IPS-15b (cell line): ENCODE data around the gene VWA3B.

Experiments
- H3K27me3 ChIP-seq: one replicate; pipeline ENCODE4 v1.6.1; 2013; ENCODE audit warnings: low read length; ENCODE audit not compliant: control insufficient read depth, insufficient read depth
- H3K36me3 ChIP-seq: one replicate; pipeline ENCODE4 v1.6.1; 2013; ENCODE audit warnings: low read length; ENCODE audit not compliant: control insufficient read depth, insufficient read depth
- H3K4me1 ChIP-seq: one replicate; pipeline ENCODE4 v1.6.1; 2013; ENCODE audit warnings: mild to moderate bottlenecking, low read length; ENCODE audit not compliant: control insufficient read depth, insufficient read depth
- H3K4me3 ChIP-seq: one replicate; pipeline ENCODE4 v1.5.1; 2013; ENCODE audit warnings: low read depth, low read length
- H3K9ac ChIP-seq: one replicate; pipeline ENCODE4 v1.6.1; 2013; ENCODE audit warnings: low read depth, mild to moderate bottlenecking, low read length
- H3K9me3 ChIP-seq: one replicate; pipeline ENCODE4 v1.6.1; 2013; ENCODE audit warnings: mild to moderate bottlenecking, low read length; ENCODE audit not compliant: control insufficient read depth, insufficient read depth

Gene VWA3B

GRCh38 chr2:98269830-98270229 is 182.9 kb downstream of the VWA3B start:
- Histone ChIP-seq H3K9ac (no peak overlapping the region), H3K9me3 (no peaks in the 10 kb centered on the region), H3K4me3 (no peak overlapping the region), H3K27me3 (no peaks in the 10 kb centered on the region), H3K36me3 (no peaks in the 10 kb centered on the region), H3K4me1 (no peaks in the 10 kb centered on the region)

GRCh38 chr2:98277162-98277859 is 190.3 kb downstream of the VWA3B start:
- H3K9me3 ChIP-seq: no peaks in the 10 kb centered on the region
- H3K36me3 ChIP-seq: no peaks in the 10 kb centered on the region
- H3K27me3 ChIP-seq: no peaks in the 10 kb centered on the region
- no peak overlapping the region for H3K9ac ChIP-seq
- no peak overlapping the region for H3K4me3 ChIP-seq
- no peaks in the 10 kb centered on the region for H3K4me1 ChIP-seq

- H3K4me3 ChIP-seq: no peak overlapping the region
- no peak overlapping the region for H3K9ac ChIP-seq
- no peaks in the 10 kb centered on the region for H3K9me3 ChIP-seq
- no peaks in the 10 kb centered on the region for H3K4me1 ChIP-seq
- H3K27me3 ChIP-seq: no peaks in the 10 kb centered on the region
- no peaks in the 10 kb centered on the region for H3K36me3 ChIP-seq
These were observed 191.1 kb downstream of the VWA3B start for GRCh38 chr2:98278074-98278473.

GRCh38 chr2:98280376-98281102 is 193.6 kb downstream of the VWA3B start:
- Histone ChIP-seq H3K4me3 (no peak overlapping the region), H3K36me3 (no peaks in the 10 kb centered on the region), H3K4me1 (no peaks in the 10 kb centered on the region), H3K27me3 (no peaks in the 10 kb centered on the region), H3K9ac (no peak overlapping the region), H3K9me3 (no peaks in the 10 kb centered on the region)

GRCh38 chr2:98281607-98282006 is 194.6 kb downstream of the VWA3B start:
- Histone ChIP-seq H3K4me3 (no peak overlapping the region), H3K9ac (no peak overlapping the region), H3K9me3 (no peaks in the 10 kb centered on the region), H3K4me1 (no peaks in the 10 kb centered on the region), H3K27me3 (no peaks in the 10 kb centered on the region), H3K36me3 (no peaks in the 10 kb centered on the region)

- H3K27me3 ChIP-seq: no peaks in the 10 kb centered on the region
- no peaks in the 10 kb centered on the region for H3K9me3 ChIP-seq
- no peaks in the 10 kb centered on the region for H3K4me1 ChIP-seq
- no peaks in the 10 kb centered on the region for H3K36me3 ChIP-seq
- no peak overlapping the region for H3K9ac ChIP-seq
- H3K4me3 ChIP-seq: no peak overlapping the region
These were observed 195.1 kb downstream of the VWA3B start for GRCh38 chr2:98282109-98282508.

- no peaks in the 10 kb centered on the region for H3K9me3 ChIP-seq
- H3K36me3 ChIP-seq: no peaks in the 10 kb centered on the region
- H3K27me3 ChIP-seq: no peaks in the 10 kb centered on the region
- no peak overlapping the region for H3K4me3 ChIP-seq
- H3K9ac ChIP-seq: no peak overlapping the region
- no peaks in the 10 kb centered on the region for H3K4me1 ChIP-seq
These were observed 206.1 kb downstream of the VWA3B start for GRCh38 chr2:98293030-98293429.

- H3K9me3 ChIP-seq: no peaks in the 10 kb centered on the region
- H3K4me3 ChIP-seq: no peak overlapping the region
- H3K9ac ChIP-seq: no peak overlapping the region
- H3K27me3 ChIP-seq: no peaks in the 10 kb centered on the region
- H3K4me1 ChIP-seq: peaks cover under 1% of the 10 kb centered on the region
- no peaks in the 10 kb centered on the region for H3K36me3 ChIP-seq
These were observed 207.1 kb downstream of the VWA3B start for GRCh38 chr2:98293931-98294687.

- Histone ChIP-seq H3K9ac (no peak overlapping the region), H3K36me3 (no peaks in the 10 kb centered on the region), H3K4me3 (no peak overlapping the region), H3K9me3 (no peaks in the 10 kb centered on the region), H3K4me1 (peaks cover 2% of the 10 kb centered on the region), H3K27me3 (no peaks in the 10 kb centered on the region)
These were observed 207.7 kb downstream of the VWA3B start for GRCh38 chr2:98294711-98295110.

- Histone ChIP-seq H3K4me1 (peaks cover 2% of the 10 kb centered on the region), H3K27me3 (no peaks in the 10 kb centered on the region), H3K4me3 (no peak overlapping the region), H3K9ac (no peak overlapping the region), H3K9me3 (no peaks in the 10 kb centered on the region), H3K36me3 (no peaks in the 10 kb centered on the region)
These were observed 208.3 kb downstream of the VWA3B start for GRCh38 chr2:98295275-98295674.

- Histone ChIP-seq H3K4me3 (no peak overlapping the region), H3K9ac (no peak overlapping the region), H3K9me3 (no peaks in the 10 kb centered on the region), H3K27me3 (no peaks in the 10 kb centered on the region), H3K4me1 (peaks cover 2% of the 10 kb centered on the region), H3K36me3 (no peaks in the 10 kb centered on the region)
These were observed 208.9 kb downstream of the VWA3B start for GRCh38 chr2:98295721-98296414.
